NCI-H510A (cell line): ENCODE measurements around the gene C2orf49.
A peak's percentile ranks its signal among the peaks of the same experiment; 100 is the strongest.

ENCODE experiments used
- DNase-seq: peaks from one replicate; lab custom pipeline; 2025; lab: John Stamatoyannopoulos, UW

Gene C2orf49

DNA sequence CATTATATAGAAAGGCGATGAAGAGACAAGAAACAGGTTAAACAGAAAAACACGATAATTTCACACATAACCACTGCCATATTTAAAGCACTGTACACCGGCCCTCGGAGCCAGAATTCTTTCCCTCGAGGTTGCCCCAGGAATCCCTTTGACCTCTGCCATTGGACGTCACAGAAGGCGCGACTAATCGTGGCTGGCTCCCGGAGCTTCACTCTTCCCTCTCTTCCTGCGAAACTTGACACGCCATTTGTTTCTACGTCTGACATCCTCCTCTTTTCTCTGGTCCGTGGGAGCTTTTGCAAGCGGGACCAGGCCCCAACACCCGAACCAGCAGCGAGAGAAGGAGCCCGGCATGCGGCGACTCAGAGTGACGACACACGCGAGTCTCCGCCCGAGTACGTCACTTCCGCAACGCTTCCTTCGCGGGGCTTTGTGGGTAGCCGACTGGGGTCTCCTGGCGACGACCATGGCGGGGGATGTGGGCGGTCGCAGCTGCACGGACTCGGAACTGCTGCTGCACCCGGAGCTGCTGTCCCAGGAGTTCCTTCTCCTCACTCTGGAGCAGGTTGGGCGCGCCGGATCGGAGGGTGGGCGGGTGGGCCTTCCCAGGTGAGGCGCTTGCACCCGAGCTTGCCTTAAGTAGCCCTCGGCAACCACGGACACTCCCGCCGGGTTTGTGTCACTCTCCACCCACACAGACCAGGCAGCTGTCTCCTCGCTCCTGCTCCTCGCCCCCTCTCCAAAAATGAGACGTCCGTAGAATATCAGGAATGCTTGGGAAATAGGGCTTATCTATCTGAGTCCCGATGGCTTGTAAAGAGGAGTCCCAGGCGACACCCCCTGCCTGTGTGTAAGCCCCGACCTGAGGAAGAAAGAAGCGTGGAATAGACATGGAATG lies at the start of gene C2orf49:
Gene C2orf49 (plus strand): TSS at position 419 of the 898 bp plus-strand sequence. CDS start 48 bp downstream, at position 467.
- peak; percentile 80 for DNase-seq

DNA sequence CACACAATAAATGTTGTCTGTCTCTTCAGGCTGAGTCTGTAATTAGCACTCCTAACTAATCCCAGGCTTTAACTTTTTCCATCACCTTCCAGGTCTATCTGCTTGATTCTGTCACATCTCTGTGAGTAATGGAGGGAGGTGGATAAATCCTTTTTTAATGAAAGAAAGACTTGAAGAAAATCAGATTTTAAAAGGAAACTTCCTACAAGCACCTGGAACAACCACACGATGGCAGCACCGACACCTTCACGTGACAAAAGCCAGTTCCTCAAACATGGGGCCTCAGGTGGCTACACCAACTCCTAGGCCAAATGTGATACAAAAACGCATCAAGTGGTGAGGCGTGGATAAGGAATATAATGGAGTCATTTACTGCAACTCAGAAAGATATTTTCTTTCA lies 49.6 kb upstream of the C2orf49 start:
- no peak for DNase-seq

DNA sequence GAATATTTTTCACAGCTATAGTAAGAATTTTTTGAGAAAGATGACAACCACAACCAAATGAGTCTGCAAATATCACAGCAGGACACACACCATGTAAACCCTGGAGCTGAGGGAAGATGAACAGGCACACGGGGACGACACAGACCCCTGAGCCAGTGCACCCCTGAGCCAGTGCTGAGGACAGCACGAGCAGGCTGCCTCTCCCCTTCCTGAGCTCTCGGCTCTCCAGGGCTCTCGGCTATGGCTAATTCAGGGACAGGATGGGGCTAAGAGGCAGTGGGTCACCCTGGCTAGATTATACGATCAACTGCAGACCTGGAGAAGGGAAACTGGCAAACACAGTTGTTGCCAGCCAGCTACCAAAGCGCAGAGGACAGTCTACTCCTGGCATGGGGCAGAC lies 49.2 kb upstream of the C2orf49 start:
- DNase-seq, result no peak

DNA sequence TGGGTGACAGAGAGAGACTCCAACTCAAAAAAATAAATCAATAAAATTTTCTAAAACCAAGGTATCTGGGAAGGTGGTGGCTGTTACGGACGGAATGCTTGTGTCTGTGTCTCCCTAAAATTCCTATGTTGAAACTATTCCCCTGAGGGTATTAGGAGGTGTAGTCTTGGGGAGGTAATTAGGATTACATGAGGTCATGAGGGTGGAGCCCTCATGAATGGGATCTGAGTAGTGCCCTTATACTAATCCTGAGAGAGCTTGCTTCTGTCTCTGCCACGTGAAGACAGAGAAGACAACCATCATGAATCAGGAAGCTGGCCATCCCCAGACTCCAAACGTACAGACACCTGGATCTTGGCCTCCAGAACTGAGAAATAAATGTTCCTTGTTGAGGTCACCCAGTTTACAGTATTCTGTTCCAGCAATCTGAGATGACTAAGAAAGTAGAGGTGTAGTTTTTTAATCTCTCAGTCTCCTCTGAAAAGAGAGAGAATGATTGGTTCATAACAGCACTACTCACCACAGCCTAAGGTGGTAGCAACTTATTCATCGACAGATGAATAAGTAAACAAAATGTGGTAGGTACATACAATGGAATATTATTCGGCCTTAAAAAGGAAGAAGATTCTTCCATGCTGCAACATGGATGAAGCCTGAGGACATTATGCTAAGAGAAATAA lies 46.2 kb upstream of the C2orf49 start:
- no peak for DNase-seq

DNA sequence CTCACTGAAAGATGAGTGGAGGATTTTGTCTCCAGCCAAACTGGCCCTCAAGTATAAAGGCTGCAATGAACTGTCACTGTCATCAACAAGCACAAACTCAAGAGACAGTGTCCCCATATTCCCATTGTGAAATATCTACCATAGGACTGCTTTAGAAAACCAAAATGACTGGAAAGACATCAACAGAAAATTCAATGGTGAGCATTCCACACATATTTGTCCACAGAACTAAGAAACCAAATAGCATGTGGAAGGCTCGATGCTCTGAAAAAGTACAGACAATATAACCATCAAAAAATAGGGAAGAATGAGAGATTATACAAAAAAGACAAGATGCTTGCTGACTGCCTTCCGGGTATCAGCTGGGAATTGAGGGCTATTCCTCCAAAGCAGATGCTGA lies 45.4 kb upstream of the C2orf49 start:
- DNase-seq, result no peak

GRCh38 chr2:105294046-105294445 lies 43.3 kb upstream of the C2orf49 start:
- no peak for DNase-seq

DNA sequence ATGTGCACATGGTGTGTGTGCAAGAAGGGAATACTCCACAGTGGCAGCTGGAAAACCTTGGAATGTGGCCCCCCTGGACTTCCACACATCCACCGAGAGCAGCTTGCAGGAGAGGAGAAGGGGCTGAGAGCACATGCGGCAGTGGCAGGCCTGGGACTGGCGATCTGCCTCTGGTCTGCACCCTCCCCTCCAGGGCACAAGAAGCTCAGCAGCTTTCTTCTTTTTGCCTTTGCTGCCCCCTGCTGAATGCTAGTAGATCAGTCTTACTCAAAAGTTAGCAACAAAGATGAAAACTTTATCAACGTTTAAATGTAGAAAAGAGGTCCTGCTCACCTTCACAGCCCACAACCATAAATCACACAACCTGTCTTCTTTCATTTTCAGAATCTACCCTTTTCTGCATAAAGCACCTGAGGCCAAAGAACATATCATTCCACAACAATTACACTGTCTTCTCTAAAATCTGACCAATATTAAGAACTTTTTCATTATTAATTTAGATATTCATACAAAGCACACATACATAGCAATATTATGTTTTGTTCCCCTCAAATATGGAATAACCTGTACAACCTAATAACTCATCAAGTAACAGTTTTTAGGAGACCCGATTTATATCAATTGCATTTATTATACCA lies 42.4 kb upstream of the C2orf49 start:
- no peak for DNase-seq

GRCh38 chr2:105296017-105296611 lies 41.2 kb upstream of the C2orf49 start:
- no peak for DNase-seq

GRCh38 chr2:105297216-105297615 lies 40.1 kb upstream of the C2orf49 start:
- DNase-seq, result no peak

- DNase-seq, result no peak
These were observed 39.3 kb upstream of the C2orf49 start for GRCh38 chr2:105298017-105298416.

- no peak for DNase-seq
These were observed 38.0 kb upstream of the C2orf49 start for GRCh38 chr2:105299290-105299689.

DNA sequence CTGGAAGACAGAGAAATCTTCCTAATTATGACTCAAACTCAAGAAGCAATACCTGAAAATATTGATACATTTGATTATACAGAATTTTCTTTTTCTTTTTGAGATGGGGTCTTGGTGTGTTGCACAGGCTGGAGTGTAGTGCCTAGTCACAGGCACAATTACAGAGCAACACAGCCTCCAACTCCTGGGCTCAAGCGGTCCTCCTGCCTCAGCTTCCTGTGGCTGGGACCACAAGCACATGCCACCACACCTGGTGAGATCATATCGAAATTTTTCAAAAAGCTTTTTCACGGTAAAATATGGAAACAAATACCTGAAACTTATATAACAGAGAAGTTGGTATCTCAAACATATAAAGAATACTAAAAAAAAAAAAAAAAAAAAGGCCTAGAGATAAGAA lies 35.7 kb upstream of the C2orf49 start:
- no peak for DNase-seq

DNA sequence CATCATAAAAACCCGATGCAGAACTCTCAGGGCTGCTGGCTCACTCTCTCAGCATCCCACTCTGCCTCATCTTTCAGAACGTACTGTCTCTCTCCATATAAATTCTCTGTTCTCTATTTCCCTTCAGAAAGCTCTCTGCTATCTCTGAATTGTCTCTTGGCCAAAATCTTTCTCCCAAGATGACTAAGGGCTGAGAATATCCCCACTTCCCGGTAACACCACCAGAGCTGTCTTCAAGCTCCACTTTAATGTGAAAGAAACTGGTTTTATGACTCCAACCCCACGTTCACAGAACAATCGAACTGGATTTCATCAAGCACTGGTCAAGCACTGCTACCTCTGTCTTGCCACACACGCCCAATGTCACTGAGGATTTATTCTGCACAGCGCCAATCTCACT lies 30.2 kb upstream of the C2orf49 start:
- no peak for DNase-seq

DNA sequence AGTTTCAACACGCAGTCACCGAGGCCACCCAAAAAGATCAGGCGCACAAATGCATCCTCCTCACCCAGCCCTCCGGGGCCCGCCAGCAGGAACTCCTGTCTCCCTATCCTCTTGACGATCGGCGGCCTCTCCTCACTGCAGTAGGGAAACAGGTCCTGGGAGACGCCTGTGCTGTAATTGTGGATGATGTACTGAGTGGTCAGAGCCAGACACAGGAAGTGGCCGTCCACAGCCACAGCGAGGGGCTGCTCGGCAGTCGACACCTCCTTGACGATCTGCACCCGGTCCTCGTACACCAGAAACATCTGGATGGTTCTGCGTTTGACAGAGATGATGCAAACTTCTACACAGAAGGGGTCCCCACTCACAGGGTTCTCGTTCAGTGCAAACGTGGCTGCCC lies 29.8 kb upstream of the C2orf49 start:
- no peak for DNase-seq

GRCh38 chr2:105307962-105308361 lies 29.4 kb upstream of the C2orf49 start:
- no peak for DNase-seq

DNA sequence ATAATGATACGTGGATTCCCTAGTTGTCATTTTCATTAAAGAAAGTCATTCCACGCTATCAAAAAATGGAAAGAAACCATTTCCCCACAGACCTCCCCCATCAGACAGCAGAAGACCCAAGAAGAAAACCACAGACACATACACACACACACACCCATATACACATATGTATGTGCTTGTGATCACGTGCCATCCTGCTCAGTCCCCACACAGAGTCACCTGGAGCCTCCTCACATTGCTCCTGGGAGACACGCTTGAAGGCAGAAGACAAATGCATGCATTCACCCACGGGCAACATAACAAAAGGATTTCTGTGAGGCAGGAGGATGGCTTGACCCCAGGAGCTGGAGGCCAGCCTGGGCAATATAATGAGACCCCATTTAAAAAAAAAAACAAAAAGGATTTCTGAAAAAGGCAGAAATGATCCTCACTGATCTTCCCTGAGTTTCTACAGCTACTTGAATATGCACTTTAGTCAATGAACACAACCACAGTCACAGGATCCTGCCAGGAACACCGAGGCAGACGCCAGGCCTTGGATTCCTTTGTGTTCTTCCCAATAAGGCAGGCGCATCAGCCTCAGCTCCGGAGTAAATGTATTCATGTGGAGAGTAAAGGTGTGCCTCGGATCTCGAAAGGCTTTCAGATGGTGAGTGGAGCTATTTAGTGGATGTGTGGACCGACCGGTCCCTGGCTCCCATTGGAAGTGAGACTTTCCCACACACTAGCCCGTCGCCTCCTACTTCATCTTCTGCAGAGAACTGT lies 28.8 kb upstream of the C2orf49 start:
- no peak for DNase-seq

- DNase-seq, result no peak
These were observed 28.2 kb upstream of the C2orf49 start for GRCh38 chr2:105309147-105309545.

- DNase-seq, result no peak
These were observed 23.5 kb upstream of the C2orf49 start for GRCh38 chr2:105313877-105314276.

DNA sequence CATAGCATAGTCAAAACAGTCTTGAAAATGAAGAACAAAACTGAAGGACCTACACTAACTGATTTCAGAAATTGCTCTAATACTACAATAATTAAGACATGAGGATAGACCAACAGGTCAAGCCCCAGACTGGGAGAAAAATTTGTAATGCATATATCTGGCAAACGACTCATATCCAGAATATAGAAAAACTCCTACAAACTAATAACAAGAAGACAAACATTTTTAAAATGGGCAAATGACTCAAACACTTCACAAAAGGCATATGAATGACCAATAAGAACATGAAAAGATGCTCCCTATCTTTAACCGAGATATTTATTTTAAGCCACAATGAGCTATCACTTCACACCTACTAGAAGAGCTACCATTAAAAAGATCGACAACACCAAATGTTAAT lies 22.0 kb upstream of the C2orf49 start:
- DNase-seq, result no peak

DNA sequence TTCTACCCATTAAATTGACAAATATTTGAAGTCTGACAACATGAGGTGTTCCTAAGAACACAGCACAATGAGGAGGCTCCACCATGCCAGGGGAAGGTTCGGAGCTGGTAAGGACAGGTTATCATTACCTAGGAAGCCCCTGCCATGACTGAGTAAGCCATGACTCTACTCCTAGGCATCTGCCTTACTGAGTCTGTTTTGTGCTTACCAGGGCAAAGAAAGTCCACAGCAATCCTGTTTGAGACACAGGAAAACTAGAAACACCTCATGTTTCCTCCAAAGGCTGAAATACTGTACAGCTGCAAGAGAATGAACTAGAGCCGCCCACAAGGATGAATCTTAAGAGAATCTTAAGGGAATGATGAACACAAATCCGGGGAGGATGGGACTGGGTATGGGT lies 19.4 kb upstream of the C2orf49 start:
- no peak for DNase-seq

DNA sequence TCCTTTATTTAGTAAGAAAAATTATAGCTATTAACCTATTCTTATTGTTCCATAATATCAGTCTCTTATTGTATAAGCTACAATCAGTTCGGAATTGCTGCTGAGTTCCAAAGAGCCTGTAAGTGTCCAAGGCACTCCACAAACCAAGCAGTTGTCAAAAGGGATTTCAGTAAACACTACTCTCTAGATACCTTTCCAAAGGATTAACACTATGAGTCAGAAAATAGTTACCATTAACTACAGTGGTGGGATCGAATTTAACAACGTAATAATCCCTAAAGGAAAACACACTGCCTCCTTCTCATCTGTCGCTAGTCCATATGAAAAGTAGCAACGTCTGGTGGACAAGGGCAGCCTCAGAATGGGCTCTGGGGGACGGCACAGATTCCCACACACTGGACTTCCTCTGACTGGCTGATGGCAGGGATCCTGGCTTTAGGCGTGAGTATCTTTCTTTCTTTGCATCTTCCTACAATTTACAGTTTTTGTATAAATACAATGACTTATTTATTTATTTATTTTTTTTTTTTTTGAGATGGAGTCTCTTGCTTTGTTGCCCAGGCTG lies 16.6 kb upstream of the C2orf49 start:
- no peak for DNase-seq
